ENCODE results near the gene MIS18A. TPM values are rescaled to one million over a fixed set of nuclear protein-coding genes. Genes with fewer than 3 reads are reported as not detected.

Gene MIS18A
- total RNA-seq, 2 donors from 2014 or later: 2.3 to 2.5 TPM

DNA sequence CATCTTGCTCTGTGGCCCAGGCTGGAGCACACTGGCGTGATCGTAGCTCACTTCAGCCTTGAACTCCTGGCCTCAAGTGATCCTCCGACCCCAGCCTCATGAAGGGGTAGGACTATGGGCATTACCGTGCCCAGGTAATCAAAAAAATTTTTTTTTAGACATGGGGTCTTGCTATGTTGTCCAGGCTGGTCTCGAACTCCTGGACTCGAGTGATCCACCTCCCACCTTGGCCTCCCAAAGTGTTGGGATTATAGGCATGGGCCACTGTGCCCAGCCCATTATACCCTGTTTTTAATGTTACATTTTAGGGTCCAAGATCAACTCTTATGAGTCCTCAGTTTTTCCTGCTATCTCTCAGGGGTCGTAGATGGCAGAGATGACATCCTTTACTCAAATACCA, 26.1 kb upstream of the MIS18A start:
- Histone ChIP-seq H3K36me3 (no peaks in the 10 kb centered on the region), H3K9me3 (no peaks in the 10 kb centered on the region), H3K4me3 (no peak overlapping the region), H3K27ac (no peak overlapping the region), H3K4me1 (no peaks in the 10 kb centered on the region), H3K27me3 (no peaks in the 10 kb centered on the region)
- no peak for DNase-seq (ENCODE audit: low spot score)
- TF ChIP-seq, protein P1, sequence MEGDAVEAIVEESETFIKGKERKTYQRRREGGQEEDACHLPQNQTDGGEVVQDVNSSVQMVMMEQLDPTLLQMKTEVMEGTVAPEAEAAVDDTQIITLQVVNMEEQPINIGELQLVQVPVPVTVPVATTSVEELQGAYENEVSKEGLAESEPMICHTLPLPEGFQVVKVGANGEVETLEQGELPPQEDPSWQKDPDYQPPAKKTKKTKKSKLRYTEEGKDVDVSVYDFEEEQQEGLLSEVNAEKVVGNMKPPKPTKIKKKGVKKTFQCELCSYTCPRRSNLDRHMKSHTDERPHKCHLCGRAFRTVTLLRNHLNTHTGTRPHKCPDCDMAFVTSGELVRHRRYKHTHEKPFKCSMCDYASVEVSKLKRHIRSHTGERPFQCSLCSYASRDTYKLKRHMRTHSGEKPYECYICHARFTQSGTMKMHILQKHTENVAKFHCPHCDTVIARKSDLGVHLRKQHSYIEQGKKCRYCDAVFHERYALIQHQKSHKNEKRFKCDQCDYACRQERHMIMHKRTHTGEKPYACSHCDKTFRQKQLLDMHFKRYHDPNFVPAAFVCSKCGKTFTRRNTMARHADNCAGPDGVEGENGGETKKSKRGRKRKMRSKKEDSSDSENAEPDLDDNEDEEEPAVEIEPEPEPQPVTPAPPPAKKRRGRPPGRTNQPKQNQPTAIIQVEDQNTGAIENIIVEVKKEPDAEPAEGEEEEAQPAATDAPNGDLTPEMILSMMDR (IDR thresholded peaks at IDR 0.05): no peak

DNA sequence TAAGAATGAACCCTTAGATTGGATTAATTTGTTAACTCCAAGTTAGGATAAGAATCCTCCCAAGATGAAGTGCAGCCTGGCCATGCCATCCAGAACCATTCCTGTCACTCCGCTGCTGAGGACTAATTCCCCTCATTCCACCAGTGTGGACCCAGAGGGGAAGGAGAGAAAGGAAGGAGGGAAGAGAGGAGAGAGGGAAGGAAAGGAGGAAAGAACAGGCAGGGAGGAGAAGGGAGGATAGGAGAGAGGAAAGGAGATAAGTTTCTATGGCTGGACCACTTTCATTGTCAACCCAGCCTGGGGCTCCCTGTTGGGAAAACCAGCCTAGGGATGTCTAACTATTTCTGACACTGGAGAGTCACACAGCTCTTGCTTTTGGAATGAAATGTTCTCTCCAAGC, 24.5 kb upstream of the MIS18A start:
- Histone ChIP-seq H3K27me3 (no peaks in the 10 kb centered on the region), H3K4me1 (no peaks in the 10 kb centered on the region), H3K36me3 (no peaks in the 10 kb centered on the region), H3K4me3 (no peak overlapping the region), H3K9me3 (no peaks in the 10 kb centered on the region), H3K27ac (no peak overlapping the region)
- no peak for DNase-seq (ENCODE audit: low spot score)
- TF ChIP-seq, protein P1 (IDR thresholded peaks at IDR 0.05): no peak

DNA sequence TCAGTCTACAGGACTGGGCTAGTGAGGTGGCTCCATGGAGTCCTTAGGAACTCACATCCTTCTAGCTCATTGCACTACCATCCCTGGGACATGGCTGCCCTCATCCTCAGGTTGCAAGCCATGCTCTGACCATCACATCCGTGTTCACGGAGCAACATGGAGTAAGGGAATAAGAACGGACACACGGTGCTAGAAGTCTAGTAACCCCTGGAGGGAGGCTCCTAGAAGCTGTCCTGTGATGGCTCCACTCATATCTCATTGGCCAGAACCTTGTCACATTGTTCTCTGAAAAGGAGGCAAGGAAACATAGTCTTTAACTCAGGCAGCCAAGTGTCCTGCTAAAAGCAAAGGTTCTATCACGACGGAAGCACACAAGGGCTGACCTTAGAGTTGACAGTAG, 23.7 kb upstream of the MIS18A start:
- no peak overlapping the region for H3K27ac ChIP-seq
- TF ChIP-seq, protein P1 (IDR thresholded peaks at IDR 0.05): no peak

DNA sequence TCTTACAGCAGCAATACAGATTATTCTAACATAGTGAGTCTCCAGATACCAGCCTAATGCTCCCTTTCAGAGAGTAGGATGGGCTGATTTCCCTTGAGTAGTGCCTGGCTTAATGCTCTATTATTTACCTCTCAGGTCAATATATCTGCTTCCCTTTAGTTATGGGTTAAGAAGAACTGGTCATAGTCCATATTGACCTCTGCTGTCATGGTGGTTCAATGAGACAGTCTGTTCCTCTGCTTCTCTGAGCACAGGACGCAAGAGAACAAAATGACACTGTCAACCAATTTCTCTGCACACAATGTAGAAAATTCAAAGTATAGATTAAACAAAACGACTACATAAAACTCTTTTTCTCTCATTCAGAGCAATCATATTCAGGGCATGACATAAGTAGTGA, 22.7 kb upstream of the MIS18A start:
- H3K4me1 ChIP-seq: no peaks in the 10 kb centered on the region
- TF ChIP-seq, protein P1 (IDR thresholded peaks at IDR 0.05): no peak
- DNase-seq (ENCODE audit: low spot score): no peak

More for the DNA sequence above, 23.7 kb upstream of the MIS18A start:
- DNase-seq (ENCODE audit: low spot score): no peak
- H3K9me3 ChIP-seq: no peaks in the 10 kb centered on the region
- H3K27me3 ChIP-seq: no peaks in the 10 kb centered on the region
- H3K36me3 ChIP-seq: no peaks in the 10 kb centered on the region
- no peaks in the 10 kb centered on the region for H3K4me1 ChIP-seq
- H3K4me3 ChIP-seq: no peak overlapping the region

DNA sequence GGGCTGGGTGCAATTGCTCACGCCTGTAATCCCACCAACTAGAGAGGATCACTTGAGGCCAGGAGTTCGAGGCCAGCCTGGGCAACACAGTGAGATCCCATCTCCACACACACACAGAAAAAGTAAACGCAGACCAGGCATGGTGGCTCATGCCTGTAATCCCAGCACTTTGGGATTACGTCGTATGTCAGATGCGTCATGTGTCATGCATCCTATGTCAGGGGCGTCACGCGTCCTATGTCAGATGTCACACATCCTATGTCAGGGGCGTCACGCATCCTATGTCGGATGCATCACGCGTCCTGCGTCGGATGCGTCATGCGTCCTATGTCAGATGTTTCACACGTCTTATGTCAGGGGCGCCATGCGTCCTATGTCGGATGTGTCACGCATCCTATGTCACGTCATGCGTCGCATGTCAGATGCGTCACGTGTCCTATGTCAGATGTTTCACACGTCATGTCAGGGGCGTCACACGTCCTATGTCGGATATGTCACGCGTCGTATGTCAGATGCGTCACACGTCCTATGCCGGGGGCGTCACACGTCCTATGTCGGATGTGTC, 21.4 kb upstream of the MIS18A start:
- TF ChIP-seq, protein P1 (IDR thresholded peaks at IDR 0.05): no peak
- no peaks in the 10 kb centered on the region for H3K36me3 ChIP-seq
- no peak for DNase-seq (ENCODE audit: low spot score)
- no peaks in the 10 kb centered on the region for H3K4me1 ChIP-seq
- H3K27me3 ChIP-seq: no peaks in the 10 kb centered on the region
- H3K4me3 ChIP-seq: no peak overlapping the region
- H3K9me3 ChIP-seq: no peaks in the 10 kb centered on the region
- H3K27ac ChIP-seq: no peak overlapping the region

More for the DNA sequence above, 22.7 kb upstream of the MIS18A start:
- Histone ChIP-seq H3K36me3 (no peaks in the 10 kb centered on the region), H3K9me3 (no peaks in the 10 kb centered on the region), H3K4me3 (no peak overlapping the region), H3K27me3 (no peaks in the 10 kb centered on the region), H3K27ac (no peak overlapping the region)

DNA sequence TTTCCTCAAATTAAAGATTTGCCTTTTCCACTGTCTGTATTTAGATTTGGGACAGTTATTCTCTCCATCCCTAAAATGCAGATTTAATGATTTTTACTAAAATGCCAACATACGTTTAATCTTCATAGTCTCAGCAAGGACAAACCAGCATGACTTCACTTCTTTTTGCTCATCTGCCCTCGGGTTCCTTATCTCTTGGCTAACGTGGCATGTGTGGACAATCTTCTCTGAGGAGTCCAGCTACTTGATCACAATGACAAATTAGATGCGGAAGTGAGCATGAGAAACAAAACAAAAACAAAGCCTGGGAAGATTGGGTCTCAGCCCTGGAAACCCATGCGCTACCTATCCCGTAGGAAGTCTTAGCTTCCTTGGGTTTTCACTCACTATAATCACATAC, 20.8 kb upstream of the MIS18A start:
- Histone ChIP-seq H3K4me1 (no peaks in the 10 kb centered on the region), H3K27ac (no peak overlapping the region), H3K27me3 (no peaks in the 10 kb centered on the region), H3K9me3 (no peaks in the 10 kb centered on the region), H3K36me3 (no peaks in the 10 kb centered on the region), H3K4me3 (no peak overlapping the region)
- TF ChIP-seq, protein P1 (IDR thresholded peaks at IDR 0.05): no peak
- DNase-seq (ENCODE audit: low spot score): no peak

Measured in right atrium auricular region (tissue), 2 donors.